ENCODE results near the gene MAMDC2.

DNA sequence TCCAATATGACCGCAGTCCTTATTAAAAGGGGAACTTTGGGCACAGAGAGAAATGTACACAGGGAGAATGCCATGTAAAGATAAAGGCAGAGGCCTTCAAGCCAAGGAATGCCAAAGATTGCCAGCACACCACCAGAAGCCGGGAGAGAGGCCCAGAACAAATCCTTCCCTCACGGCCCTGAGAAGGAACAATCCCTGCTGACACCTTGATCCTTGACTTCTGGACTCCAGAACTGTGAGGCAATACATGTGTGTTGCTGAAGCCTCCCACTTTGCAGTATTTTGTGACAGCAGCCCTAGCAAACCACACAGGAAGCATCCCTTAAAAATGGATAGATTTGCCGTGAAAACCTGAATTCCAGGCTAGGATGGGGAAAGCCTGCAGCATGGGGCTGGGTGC is 80.0 kb downstream of the MAMDC2 start:
- TF ChIP-seq, protein P1, sequence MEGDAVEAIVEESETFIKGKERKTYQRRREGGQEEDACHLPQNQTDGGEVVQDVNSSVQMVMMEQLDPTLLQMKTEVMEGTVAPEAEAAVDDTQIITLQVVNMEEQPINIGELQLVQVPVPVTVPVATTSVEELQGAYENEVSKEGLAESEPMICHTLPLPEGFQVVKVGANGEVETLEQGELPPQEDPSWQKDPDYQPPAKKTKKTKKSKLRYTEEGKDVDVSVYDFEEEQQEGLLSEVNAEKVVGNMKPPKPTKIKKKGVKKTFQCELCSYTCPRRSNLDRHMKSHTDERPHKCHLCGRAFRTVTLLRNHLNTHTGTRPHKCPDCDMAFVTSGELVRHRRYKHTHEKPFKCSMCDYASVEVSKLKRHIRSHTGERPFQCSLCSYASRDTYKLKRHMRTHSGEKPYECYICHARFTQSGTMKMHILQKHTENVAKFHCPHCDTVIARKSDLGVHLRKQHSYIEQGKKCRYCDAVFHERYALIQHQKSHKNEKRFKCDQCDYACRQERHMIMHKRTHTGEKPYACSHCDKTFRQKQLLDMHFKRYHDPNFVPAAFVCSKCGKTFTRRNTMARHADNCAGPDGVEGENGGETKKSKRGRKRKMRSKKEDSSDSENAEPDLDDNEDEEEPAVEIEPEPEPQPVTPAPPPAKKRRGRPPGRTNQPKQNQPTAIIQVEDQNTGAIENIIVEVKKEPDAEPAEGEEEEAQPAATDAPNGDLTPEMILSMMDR (IDR thresholded peaks at IDR 0.05; ENCODE audit: low read length): no peak
- TF ChIP-seq EZH2 (optimal IDR thresholded peaks at IDR 0.05; ENCODE audit: low read depth, low read length): no peak
- TF ChIP-seq EZH2phosphoT487 (IDR thresholded peaks at IDR 0.05; ENCODE audit: low read length): no peak
